H9 (cell line): ENCODE data around the gene HCCS. TPM values are rescaled to one million over a fixed set of nuclear protein-coding genes. Genes with fewer than 3 reads are reported as not detected.

Experiments
- DNase-seq: peaks from one replicate; pipeline ENCODE4 v3.0.0-alpha.2; 2017
- H2AFZ ChIP-seq: one replicate; pipeline ENCODE4 v1.6.1; 2013; ENCODE audit warnings: mild to moderate bottlenecking, low read length, control low read depth, moderate library complexity
- H2AK5ac ChIP-seq: 2 replicates; pipeline ENCODE4 v1.6.1; 2013; ENCODE audit warnings: low read length, control low read depth, mixed read lengths; ENCODE audit not compliant: insufficient read length
- H2BK120ac ChIP-seq: one replicate; pipeline ENCODE4 v1.6.1; 2013; ENCODE audit warnings: low read depth, mild to moderate bottlenecking, low read length, control low read depth, inconsistent platforms; ENCODE audit not compliant: poor library complexity, severe bottlenecking
- H2BK12ac ChIP-seq: 2 replicates; pipeline ENCODE4 v1.6.1; 2013; ENCODE audit warnings: low read length, control low read depth, mixed read lengths, low read depth; ENCODE audit not compliant: insufficient read length
- H2BK15ac ChIP-seq: 2 replicates; pipeline ENCODE4 v1.6.1; 2013; ENCODE audit warnings: low read depth, low read length, control low read depth
- H2BK20ac ChIP-seq: one replicate; pipeline ENCODE4 v1.6.1; 2013; ENCODE audit warnings: low read depth, mild to moderate bottlenecking, low read length, control low read depth, inconsistent platforms; ENCODE audit not compliant: poor library complexity, severe bottlenecking
- H2BK5ac ChIP-seq: 2 replicates; pipeline ENCODE4 v1.6.1; 2013; ENCODE audit warnings: low read length, control low read depth, mixed read lengths; ENCODE audit not compliant: insufficient read length
- H3K14ac ChIP-seq: 2 replicates; pipeline ENCODE4 v1.6.1; 2013; ENCODE audit warnings: low read length, control low read depth; ENCODE audit not compliant: insufficient read depth
- H3K18ac ChIP-seq: 2 replicates; pipeline ENCODE4 v1.6.1; 2013; ENCODE audit warnings: low read depth, mild to moderate bottlenecking, mixed read lengths, low read length, control low read depth; ENCODE audit not compliant: insufficient read length
- H3K23ac ChIP-seq: 2 replicates; pipeline ENCODE4 v1.6.1; 2013; ENCODE audit warnings: low read length, control low read depth, mixed read lengths, low read depth; ENCODE audit not compliant: insufficient read length
- H3K23me2 ChIP-seq: 2 replicates; pipeline ENCODE4 v1.6.1; 2013; ENCODE audit warnings: low read depth, mild to moderate bottlenecking, mixed read lengths, low read length, control low read depth; ENCODE audit not compliant: insufficient read length, poor library complexity, severe bottlenecking
- H3K27ac ChIP-seq: 2 replicates; pipeline ENCODE4 v1.5.1; 2013; ENCODE audit warnings: low read length, control low read depth, mixed read lengths, low read depth; ENCODE audit not compliant: insufficient read length
- H3K27me3 ChIP-seq: 2 replicates; pipeline ENCODE4 v1.6.1; 2013; ENCODE audit warnings: low read length, control low read depth, inconsistent platforms; ENCODE audit not compliant: insufficient read depth
- H3K4ac ChIP-seq: 2 replicates; pipeline ENCODE4 v1.6.1; 2013; ENCODE audit warnings: low read depth, mild to moderate bottlenecking, control low read depth, inconsistent platforms, low read length, moderate library complexity
- H3K4me1 ChIP-seq: 2 replicates; pipeline ENCODE4 v1.6.1; 2013; ENCODE audit warnings: low read length, control low read depth, inconsistent platforms; ENCODE audit not compliant: insufficient read depth
- H3K4me2 ChIP-seq: 2 replicates; pipeline ENCODE4 v1.6.1; 2013; ENCODE audit warnings: low read length, control low read depth, mixed read lengths; ENCODE audit not compliant: insufficient read length, insufficient read depth
- H3K56ac ChIP-seq: 2 replicates; pipeline ENCODE4 v1.6.1; 2013; ENCODE audit warnings: low read depth, mild to moderate bottlenecking, mixed read lengths, low read length, control low read depth; ENCODE audit not compliant: insufficient read length
- H3K79me1 ChIP-seq: 2 replicates; pipeline ENCODE4 v1.6.1; 2013; ENCODE audit warnings: low read depth, mild to moderate bottlenecking, moderate library complexity, low read length, control low read depth, inconsistent platforms; ENCODE audit not compliant: insufficient read depth, poor library complexity, severe bottlenecking
- H3K79me2 ChIP-seq: 2 replicates; pipeline ENCODE4 v1.6.1; 2013; ENCODE audit warnings: low read length, control low read depth, inconsistent platforms; ENCODE audit not compliant: insufficient read depth
- H3K9ac ChIP-seq: 2 replicates; pipeline ENCODE4 v1.6.1; 2013; ENCODE audit warnings: low read length, control low read depth, mixed read lengths; ENCODE audit not compliant: insufficient read length; ENCODE audit errors: extremely low read depth
- H3K9me3 ChIP-seq: one replicate; pipeline ENCODE4 v1.6.1; 2013; ENCODE audit warnings: low read depth, low read length, inconsistent platforms; ENCODE audit not compliant: control insufficient read depth
- H3T11ph ChIP-seq: one replicate; pipeline ENCODE4 v1.6.1; 2013; ENCODE audit warnings: mild to moderate bottlenecking, low read length, control low read depth, inconsistent platforms
- H4K20me1 ChIP-seq: one replicate; pipeline ENCODE4 v1.6.1; 2013; ENCODE audit not compliant: control insufficient read depth, insufficient read length, insufficient read depth
- H4K5ac ChIP-seq: 2 replicates; pipeline ENCODE4 v1.6.1; 2013; ENCODE audit warnings: low read depth, mild to moderate bottlenecking, mixed read lengths, low read length, control low read depth; ENCODE audit not compliant: insufficient read length
- H4K8ac ChIP-seq: replicated peaks from 2 replicates; pipeline ENCODE4 v1.6.1; 2013; ENCODE audit warnings: low read length, control low read depth, mixed read lengths, low read depth; ENCODE audit not compliant: insufficient read length
- H4K91ac ChIP-seq: 2 replicates; pipeline ENCODE4 v1.6.1; 2013; ENCODE audit warnings: low read depth, mild to moderate bottlenecking, moderate library complexity, mixed read lengths, low read length, control low read depth; ENCODE audit not compliant: insufficient read length
- H3K27ac Mint-ChIP-seq, 3 experiments: 2 replicates in 2 of 3; 3 replicates in 1 of 3; pipeline ENCODE4 v1.8.0; 2020 to 2021; ENCODE audit warnings: mixed read lengths in 3 of 3, mild to moderate bottlenecking in 1 of 3, moderate library complexity in 1 of 3
- H3K27me3 Mint-ChIP-seq: 2 replicates; pipeline ENCODE4 v1.8.0; 2021; ENCODE audit warnings: low read depth, mild to moderate bottlenecking, moderate library complexity, mixed read lengths
- H3K36me3 Mint-ChIP-seq, 3 experiments: 2 replicates in 2 of 3; 3 replicates in 1 of 3; pipeline ENCODE4 v1.8.0; 2020 to 2021; ENCODE audit warnings: low read depth in 3 of 3, mixed read lengths in 3 of 3; ENCODE audit not compliant: insufficient read depth in 1 of 3
- H3K4me1 Mint-ChIP-seq, 2 experiments: 2 replicates each; pipeline ENCODE4 v1.8.0; 2020; ENCODE audit warnings: mixed read lengths in 2 of 2
- H3K4me3 Mint-ChIP-seq, 2 experiments: 2 replicates in 1 of 2; 3 replicates in 1 of 2; pipeline ENCODE4 v1.8.0; 2020 to 2021; ENCODE audit warnings: mild to moderate bottlenecking in 2 of 2, mixed read lengths in 2 of 2, moderate library complexity in 1 of 2
- H3K9me3 Mint-ChIP-seq, 2 experiments: 2 replicates in 1 of 2; 3 replicates in 1 of 2; pipeline ENCODE4 v1.8.0; 2020; ENCODE audit warnings: mild to moderate bottlenecking in 2 of 2, mixed read lengths in 2 of 2, moderate library complexity in 1 of 2
- WGBS: extraction: QIAGEN DNeasy Blood & Tissue Kit; methylation state at CpG from one replicate; pipeline ENCODE4 v1.1.7; 2013; ENCODE audit warnings: missing lambda C conversion rate, low lambda C conversion rate, mixed read lengths; ENCODE audit not compliant: insufficient read length; ENCODE audit errors: extremely low coverage; 5-methylcytosine and 5-hydroxymethylcytosine counted together
- total RNA-seq: library from RNA; stranded (reverse); gene quantifications from 2 replicates; pipeline ENCODE4 v1.2.1, GENCODE V29; 2021
- TF ChIP-seq, protein P1 (sequence below): fragments of 200-600 bp; sonication (generic); conservative IDR thresholded peaks from 3 replicates; pipeline ENCODE4 v1.8.0; 2021; ENCODE audit warnings: antibody characterized with exemption, mild to moderate bottlenecking

HCCS gene
- total RNA-seq, 1 experiment from 2014 or later = 39.2 TPM

DNA sequence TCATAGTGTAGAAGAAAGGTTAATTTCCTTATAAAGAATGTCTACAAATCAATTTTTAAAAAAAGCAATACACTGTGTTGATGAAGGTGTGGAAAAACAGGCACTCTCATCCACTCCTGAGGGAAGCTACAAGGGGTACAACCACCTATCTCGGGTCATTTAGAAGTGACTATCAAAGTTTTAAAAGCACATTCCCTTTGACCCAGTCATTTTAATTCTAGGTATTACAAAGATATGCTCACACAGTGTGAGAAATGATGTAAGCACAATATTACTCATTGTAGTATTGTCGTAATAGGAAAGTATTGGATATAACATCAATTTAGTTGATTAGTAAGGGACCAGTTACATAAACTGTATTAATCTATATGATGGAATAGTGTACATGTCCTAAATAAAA, 7.4 kb upstream of the HCCS start:
- Histone ChIP-seq H3K56ac (no peak overlapping the region), H3K23me2 (no peaks in the 10 kb centered on the region), H3K9me3 (peaks cover 4% of the 10 kb centered on the region), H4K20me1 (no peaks in the 10 kb centered on the region), H3K27ac (no peak overlapping the region), H3K4me2 (no peak overlapping the region), H3K18ac (no peak overlapping the region), H2AK5ac (no peak overlapping the region), H3K4me1 (peaks cover 3% of the 10 kb centered on the region; the same call in 1 of the 2 replicates), H3K23ac (no peak overlapping the region), H2BK5ac (no peak overlapping the region), H3K14ac (no peak overlapping the region), H3K27me3 (no peaks in the 10 kb centered on the region), H4K8ac (no peak overlapping the region), H3K79me1 (no peaks in the 10 kb centered on the region), H3T11ph (no peak overlapping the region), H4K5ac (no peak overlapping the region), H2BK12ac (no peak overlapping the region), H4K91ac (no peak overlapping the region), H3K79me2 (no peaks in the 10 kb centered on the region), H2BK15ac (no peak overlapping the region), H2AFZ (no peak overlapping the region), H3K9ac (no peak overlapping the region), H3K4ac (no peak overlapping the region), H2BK20ac (no peak overlapping the region), H2BK120ac (no peak overlapping the region)
- H3K9me3 Mint-ChIP-seq = peaks cover 46 to 55% of the 10 kb centered on the region in 2 experiments
- no peak overlapping the region for H3K4me3 Mint-ChIP-seq
- TF ChIP-seq, protein P1, sequence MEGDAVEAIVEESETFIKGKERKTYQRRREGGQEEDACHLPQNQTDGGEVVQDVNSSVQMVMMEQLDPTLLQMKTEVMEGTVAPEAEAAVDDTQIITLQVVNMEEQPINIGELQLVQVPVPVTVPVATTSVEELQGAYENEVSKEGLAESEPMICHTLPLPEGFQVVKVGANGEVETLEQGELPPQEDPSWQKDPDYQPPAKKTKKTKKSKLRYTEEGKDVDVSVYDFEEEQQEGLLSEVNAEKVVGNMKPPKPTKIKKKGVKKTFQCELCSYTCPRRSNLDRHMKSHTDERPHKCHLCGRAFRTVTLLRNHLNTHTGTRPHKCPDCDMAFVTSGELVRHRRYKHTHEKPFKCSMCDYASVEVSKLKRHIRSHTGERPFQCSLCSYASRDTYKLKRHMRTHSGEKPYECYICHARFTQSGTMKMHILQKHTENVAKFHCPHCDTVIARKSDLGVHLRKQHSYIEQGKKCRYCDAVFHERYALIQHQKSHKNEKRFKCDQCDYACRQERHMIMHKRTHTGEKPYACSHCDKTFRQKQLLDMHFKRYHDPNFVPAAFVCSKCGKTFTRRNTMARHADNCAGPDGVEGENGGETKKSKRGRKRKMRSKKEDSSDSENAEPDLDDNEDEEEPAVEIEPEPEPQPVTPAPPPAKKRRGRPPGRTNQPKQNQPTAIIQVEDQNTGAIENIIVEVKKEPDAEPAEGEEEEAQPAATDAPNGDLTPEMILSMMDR = no peak
- H3K36me3 Mint-ChIP-seq = peaks cover 2 to 7% (median 7%) of the 10 kb centered on the region in 3 experiments; a peak in 5 of 7 replicates
- no peak for DNase-seq
- H3K27ac Mint-ChIP-seq = no peak overlapping the region
- no peaks in the 10 kb centered on the region for H3K27me3 Mint-ChIP-seq
- WGBS = no CpG with 5 or more reads among the region's 2 CpGs
- peaks cover 8 to 12% of the 10 kb centered on the region in 2 experiments; a peak in 2 of 4 replicates for H3K4me1 Mint-ChIP-seq
